PC-3 (cell line): ENCODE results near the gene TMEFF1. TPM values are rescaled to one million over a fixed set of nuclear protein-coding genes. Genes with fewer than 3 reads are reported as not detected.

Experiments used
- ATAC-seq: fragments of 200-7000 bp; cut with Tn5 transposase; 2 replicates; pipeline ENCODE4 v1.9.1; 2020; ENCODE audit warnings: mild to moderate bottlenecking, moderate library complexity
- BruUV-seq: library from RNA; stranded (reverse); fragments of 400-500 nt; replicated peaks from 2 replicates; lab custom pipeline; 2021; lab: Mats Ljungman, UMichigan
- CTCF ChIA-PET: fragments of 300-600 bp; sonication (Branson Sonifier 250); formaldehyde crosslinking; loops from one replicate; lab custom pipeline; 2022; ENCODE audit warnings: antibody characterized with exemption; lab: Charles Lee
- POLR2A ChIA-PET: fragments of 300-600 bp; sonication (Branson Sonifier 250); formaldehyde crosslinking; loops from one replicate; lab custom pipeline; 2022; ENCODE audit warnings: antibody characterized with exemption; ENCODE audit not compliant: unreplicated experiment; lab: Charles Lee
- DNase-seq: peaks from one replicate; pipeline ENCODE4 v3.0.0-alpha.2; 2015
- H2AFZ ChIP-seq: fragments of 300-600 bp; sonication (generic); 2 replicates; pipeline ENCODE4 v1.6.0; 2016; ENCODE audit warnings: antibody characterized with exemption, low read length
- H3F3A ChIP-seq: fragments of 300-600 bp; sonication (generic); one replicate; pipeline ENCODE4 v1.6.0; 2017; ENCODE audit warnings: antibody characterized with exemption, low read length, control low read depth, mild to moderate bottlenecking; ENCODE audit not compliant: unreplicated experiment
- H3K27ac ChIP-seq: fragments of 300-600 bp; sonication (generic); 2 replicates; pipeline ENCODE4 v1.5.1; 2016; ENCODE audit warnings: mild to moderate bottlenecking, low read length
- H3K27me3 ChIP-seq: fragments of 300-600 bp; sonication (generic); 2 replicates; pipeline ENCODE4 v1.6.1; 2016; ENCODE audit warnings: low read length, mixed read lengths
- H3K36me3 ChIP-seq: fragments of 300-600 bp; sonication (generic); 2 replicates; pipeline ENCODE4 v1.6.1; 2016; ENCODE audit warnings: low read depth, mixed run types, low read length, mixed read lengths
- H3K4me1 ChIP-seq: fragments of 300-600 bp; sonication (generic); 2 replicates; pipeline ENCODE4 v1.5.1; 2016; ENCODE audit warnings: low read length; ENCODE audit not compliant: insufficient read depth
- H3K4me2 ChIP-seq: fragments of 300-600 bp; sonication (generic); 2 replicates; pipeline ENCODE4 v1.6.0; 2016; ENCODE audit warnings: low read length
- H3K4me3 ChIP-seq: fragments of 300-600 bp; sonication (generic); 2 replicates; pipeline ENCODE4 v1.5.1; 2016; ENCODE audit warnings: mild to moderate bottlenecking, low read length, mixed read lengths
- H3K79me2 ChIP-seq: fragments of 300-600 bp; sonication (generic); 2 replicates; pipeline ENCODE4 v1.6.1; 2017; ENCODE audit warnings: low read length, mixed read lengths
- H3K9ac ChIP-seq: fragments of 300-600 bp; sonication (generic); 2 replicates; pipeline ENCODE4 v1.6.0; 2016; ENCODE audit warnings: mild to moderate bottlenecking, low read length
- H3K9me2 ChIP-seq: fragments of 300-600 bp; sonication (generic); replicated peaks from 2 replicates; pipeline ENCODE4 v1.6.1; 2016; ENCODE audit warnings: mixed run types, low read length, mixed read lengths
- H3K9me3 ChIP-seq: fragments of 300-600 bp; sonication (generic); 2 replicates; pipeline ENCODE4 v1.6.1; 2016; ENCODE audit warnings: low read length, mixed read lengths
- H4K20me1 ChIP-seq: fragments of 300-600 bp; sonication (generic); 2 replicates; pipeline ENCODE4 v1.6.1; 2016; ENCODE audit warnings: low read length, mixed read lengths
- EZH2 ChIP-seq: fragments of 300-600 bp; sonication (generic); IDR thresholded peaks from one replicate; pipeline ENCODE4 v1.6.1; 2017; ENCODE audit warnings: antibody characterized with exemption, mild to moderate bottlenecking, low read length; ENCODE audit not compliant: unreplicated experiment
- EZH2phosphoT487 ChIP-seq: fragments of 300-600 bp; sonication (generic); IDR thresholded peaks from 2 replicates; pipeline ENCODE4 v1.6.1; 2018; ENCODE audit warnings: mild to moderate bottlenecking, antibody characterized with exemption, low read length, borderline replicate concordance
- intact Hi-C: fragments of 100-400 bp; cut with micrococcal nuclease; formaldehyde crosslinking; loops from 2 replicates; pipeline ENCODE4 v1.9.0; 2023
- total RNA-seq: library from RNA; depleted of rRNA; stranded (reverse); fragments of >200 nt; gene quantifications from 2 replicates; pipeline ENCODE4 v1.2.3, GENCODE V29; 2014
- TF ChIP-seq, protein P1 (sequence below): fragments of 300-600 bp; sonication (generic); conservative IDR thresholded peaks from 2 replicates; pipeline ENCODE4 v1.5.1; 2017; ENCODE audit warnings: antibody characterized with exemption, low read depth, mild to moderate bottlenecking, low read length

Gene TMEFF1
- total RNA-seq, 1 experiment from 2014 or later: not detected

DNA sequence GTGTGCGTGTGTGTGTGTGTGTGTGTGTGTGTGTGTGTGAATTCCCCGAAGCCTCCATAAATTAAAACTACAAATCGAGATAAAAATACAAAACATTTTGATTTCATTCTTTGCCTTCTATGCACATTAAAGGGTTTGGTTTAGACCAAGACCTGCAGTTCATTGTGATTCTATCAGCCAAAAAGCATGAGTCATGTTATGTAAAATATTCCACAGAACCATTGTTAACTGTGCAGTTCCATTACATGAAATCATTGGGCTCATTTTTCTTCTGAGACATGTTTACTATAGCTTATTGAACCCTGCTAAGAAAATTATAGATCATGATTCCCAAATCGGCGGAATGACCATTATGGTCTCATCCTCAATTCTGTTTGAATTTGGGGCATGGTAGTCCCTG is 116.6 kb downstream of the TMEFF1 start:
- Histone ChIP-seq H3K27ac (peak overlapping the region; percentile 13; the same call in 1 of the 2 replicates), H3K4me2 (peak overlapping the region; percentile 19; the same call in 1 of the 2 replicates), H3F3A (no peaks in the 10 kb centered on the region), H2AFZ (no peak overlapping the region), H3K4me3 (no peak overlapping the region), H3K9ac (no peak overlapping the region), H3K27me3 (no peaks in the 10 kb centered on the region), H3K79me2 (no peaks in the 10 kb centered on the region), H3K9me2 (no peaks in the 10 kb centered on the region), H3K4me1 (peaks cover 28% of the 10 kb centered on the region), H3K9me3 (no peaks in the 10 kb centered on the region), H4K20me1 (no peaks in the 10 kb centered on the region), H3K36me3 (no peaks in the 10 kb centered on the region)
- intact Hi-C loops: no loop called here
- ChIA-PET POLR2A (no interaction called here), CTCF (no interaction called here)
- DNase-seq (peak; percentile 55), ATAC-seq (peak; percentile 61)
- TF ChIP-seq EZH2 (no peak), EZH2phosphoT487 (no peak)
- TF ChIP-seq, protein P1, sequence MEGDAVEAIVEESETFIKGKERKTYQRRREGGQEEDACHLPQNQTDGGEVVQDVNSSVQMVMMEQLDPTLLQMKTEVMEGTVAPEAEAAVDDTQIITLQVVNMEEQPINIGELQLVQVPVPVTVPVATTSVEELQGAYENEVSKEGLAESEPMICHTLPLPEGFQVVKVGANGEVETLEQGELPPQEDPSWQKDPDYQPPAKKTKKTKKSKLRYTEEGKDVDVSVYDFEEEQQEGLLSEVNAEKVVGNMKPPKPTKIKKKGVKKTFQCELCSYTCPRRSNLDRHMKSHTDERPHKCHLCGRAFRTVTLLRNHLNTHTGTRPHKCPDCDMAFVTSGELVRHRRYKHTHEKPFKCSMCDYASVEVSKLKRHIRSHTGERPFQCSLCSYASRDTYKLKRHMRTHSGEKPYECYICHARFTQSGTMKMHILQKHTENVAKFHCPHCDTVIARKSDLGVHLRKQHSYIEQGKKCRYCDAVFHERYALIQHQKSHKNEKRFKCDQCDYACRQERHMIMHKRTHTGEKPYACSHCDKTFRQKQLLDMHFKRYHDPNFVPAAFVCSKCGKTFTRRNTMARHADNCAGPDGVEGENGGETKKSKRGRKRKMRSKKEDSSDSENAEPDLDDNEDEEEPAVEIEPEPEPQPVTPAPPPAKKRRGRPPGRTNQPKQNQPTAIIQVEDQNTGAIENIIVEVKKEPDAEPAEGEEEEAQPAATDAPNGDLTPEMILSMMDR: no peak
- no TSS peak for BruUV-seq

DNA sequence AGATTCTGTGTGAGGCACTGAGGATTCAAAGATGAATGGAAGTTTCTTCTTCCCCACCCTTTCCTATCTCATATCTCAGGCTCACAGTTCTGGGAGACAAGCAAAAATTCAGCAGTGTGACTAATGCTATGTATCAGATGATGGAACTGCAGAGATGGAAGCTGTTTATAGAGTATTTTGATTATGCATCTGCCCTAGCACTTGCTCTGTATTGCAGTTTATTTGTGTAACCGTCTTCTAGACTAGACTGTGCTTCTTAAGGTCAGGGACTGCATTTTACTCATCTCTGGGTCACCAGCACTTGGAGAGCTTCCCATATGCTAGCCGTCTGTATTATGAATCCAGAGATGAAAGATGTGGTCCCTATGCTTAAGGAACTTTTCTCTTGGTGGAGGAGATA is 117.5 kb downstream of the TMEFF1 start:
- H3K79me2 ChIP-seq: no peaks in the 10 kb centered on the region
- H3F3A ChIP-seq: no peaks in the 10 kb centered on the region
- no TSS peak for BruUV-seq
- ChIA-PET CTCF (no interaction called here), POLR2A (no interaction called here)
- no peaks in the 10 kb centered on the region for H4K20me1 ChIP-seq
- ATAC-seq (peak; percentile 8; the same call in 1 of the 2 replicates), DNase-seq (no peak)
- H3K27me3 ChIP-seq: no peaks in the 10 kb centered on the region
- H3K9ac ChIP-seq: no peak overlapping the region
- no peak overlapping the region for H3K27ac ChIP-seq
- TF ChIP-seq EZH2: no peak
- no peak for TF ChIP-seq EZH2phosphoT487
- TF ChIP-seq, protein P1: no peak
- no peak overlapping the region for H3K4me3 ChIP-seq
- H3K9me3 ChIP-seq: no peaks in the 10 kb centered on the region
- H2AFZ ChIP-seq: no peak overlapping the region
- H3K4me2 ChIP-seq: no peak overlapping the region
- no peaks in the 10 kb centered on the region for H3K9me2 ChIP-seq
- no peaks in the 10 kb centered on the region for H3K36me3 ChIP-seq
- intact Hi-C loops: loop anchor here (10.0 kb wide), 1 partner anchor 236 kb away; the partner anchor contains the start of gene TEX10
- peaks cover 28% of the 10 kb centered on the region for H3K4me1 ChIP-seq

DNA sequence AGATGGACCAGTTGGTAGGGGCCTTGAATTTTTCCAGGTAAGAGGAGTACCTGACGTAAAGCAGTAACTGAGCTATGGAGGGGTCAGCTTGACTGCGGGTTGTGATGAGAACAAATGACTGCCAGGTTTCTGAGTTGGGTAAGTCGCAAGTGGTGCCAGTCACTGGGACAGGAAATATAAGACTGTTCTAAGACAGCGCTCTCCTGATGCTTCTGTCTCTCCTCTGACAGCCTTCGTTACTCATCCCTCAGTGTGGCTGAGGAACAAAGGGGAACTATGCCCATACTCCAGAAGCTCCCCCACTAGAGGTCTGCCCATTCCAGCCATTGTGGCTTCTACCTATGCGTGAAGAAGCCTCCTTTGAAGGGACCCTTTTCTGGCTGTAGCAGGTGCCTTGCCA is 118.2 kb downstream of the TMEFF1 start:
- no peak overlapping the region for H3K27ac ChIP-seq
- intact Hi-C loops: loop anchor here (10.0 kb wide), 1 partner anchor 236 kb away; the partner anchor contains the start of gene TEX10
- H3K9me2 ChIP-seq: no peaks in the 10 kb centered on the region
- no peak overlapping the region for H3K4me2 ChIP-seq
- no peak for DNase-seq
- H3K27me3 ChIP-seq: no peaks in the 10 kb centered on the region
- no peak overlapping the region for H3K4me3 ChIP-seq
- H3K9me3 ChIP-seq: no peaks in the 10 kb centered on the region
- no peaks in the 10 kb centered on the region for H4K20me1 ChIP-seq
- TF ChIP-seq, protein P1: no peak
- TF ChIP-seq EZH2 (no peak), EZH2phosphoT487 (no peak)
- ChIA-PET CTCF (no interaction called here), POLR2A (no interaction called here)
- no peak for ATAC-seq
- H3F3A ChIP-seq: no peaks in the 10 kb centered on the region
- no TSS peak for BruUV-seq
- peaks cover 28% of the 10 kb centered on the region for H3K4me1 ChIP-seq
- H3K79me2 ChIP-seq: no peaks in the 10 kb centered on the region
- H3K36me3 ChIP-seq: no peaks in the 10 kb centered on the region
- no peak overlapping the region for H2AFZ ChIP-seq
- H3K9ac ChIP-seq: no peak overlapping the region
